Stimulated activated naive B cell treated with anti-CD40 and anti-IgM and Interleukin-4, amounts not matched to agents 10 μg/mL and 1 μg/mL and 100 μg/mL, for 72 hours (primary cell): ENCODE measurements around the gene ELAVL1.

ENCODE experiments used
- ATAC-seq, 2 donors: fragments of 150-1000 bp; cut with Tn5 transposase; replicated peaks; 2 replicates each; pipeline ENCODE4 v1.10.0; 2021; ENCODE audit warnings: moderate library complexity in 1 of 2
- DNase-seq: peaks from one replicate; pipeline ENCODE4 v3.0.0; 2021
- H3K27ac Mint-ChIP-seq: one replicate; pipeline ENCODE4 v1.8.0; 2022; ENCODE audit warnings: mild to moderate bottlenecking, mixed read lengths
- H3K27me3 Mint-ChIP-seq, 2 donors: one replicate each; pipeline ENCODE4 v1.8.0; 2022; ENCODE audit warnings: mixed read lengths in 2 of 2
- H3K36me3 Mint-ChIP-seq, 2 donors: one replicate each; pipeline ENCODE4 v1.8.0; 2022; ENCODE audit warnings: mixed read lengths in 2 of 2, mild to moderate bottlenecking in 1 of 2
- H3K4me1 Mint-ChIP-seq, 2 donors: one replicate each; pipeline ENCODE4 v1.8.0; 2022; ENCODE audit warnings: mixed read lengths in 2 of 2, mild to moderate bottlenecking in 1 of 2
- H3K4me3 Mint-ChIP-seq, 2 donors: one replicate each; pipeline ENCODE4 v1.8.0; 2022; ENCODE audit warnings: mild to moderate bottlenecking in 2 of 2, mixed read lengths in 2 of 2, moderate library complexity in 1 of 2
- H3K9me3 Mint-ChIP-seq, 2 donors: one replicate each; pipeline ENCODE4 v1.8.0; 2022; ENCODE audit warnings: mixed read lengths in 2 of 2, mild to moderate bottlenecking in 1 of 2

The ELAVL1 gene

GRCh38 chr19:8000298-8001038 lies 5.0 kb downstream of the ELAVL1 start:
- DNase-seq (no peak), ATAC-seq (no peak)
- no peak overlapping the region for H3K27ac Mint-ChIP-seq
- no peaks in the 10 kb centered on the region for H3K9me3 Mint-ChIP-seq
- H3K36me3 Mint-ChIP-seq: peaks cover 14 to 36% of the 10 kb centered on the region in 2 donors
- H3K27me3 Mint-ChIP-seq: no peaks in the 10 kb centered on the region
- peaks cover 49 to 75% of the 10 kb centered on the region in 2 donors for H3K4me1 Mint-ChIP-seq
- no peak overlapping the region for H3K4me3 Mint-ChIP-seq

- Mint-ChIP-seq H3K4me1 (peaks cover 50 to 81% of the 10 kb centered on the region in 2 donors), H3K36me3 (peaks cover 14 to 33% of the 10 kb centered on the region in 2 donors), H3K27me3 (no peaks in the 10 kb centered on the region), H3K4me3 (no peak overlapping the region), H3K27ac (no peak overlapping the region), H3K9me3 (no peaks in the 10 kb centered on the region)
- ATAC-seq: no peak
- DNase-seq: no peak
Measured at GRCh38 chr19:7999376-7999775, 6.1 kb downstream of the ELAVL1 start.

- ATAC-seq (no peak), DNase-seq (no peak)
- Mint-ChIP-seq H3K36me3 (peaks cover 14 to 39% of the 10 kb centered on the region in 2 donors), H3K27ac (no peak overlapping the region), H3K4me1 (peaks cover 51 to 79% of the 10 kb centered on the region in 2 donors), H3K27me3 (no peaks in the 10 kb centered on the region), H3K4me3 (no peak overlapping the region), H3K9me3 (no peaks in the 10 kb centered on the region)
Measured at GRCh38 chr19:7997809-7998480, 7.5 kb downstream of the ELAVL1 start.

GRCh38 chr19:7996883-7997282 lies 8.6 kb downstream of the ELAVL1 start:
- H3K4me3 Mint-ChIP-seq: no peak overlapping the region
- H3K36me3 Mint-ChIP-seq: peaks cover 10 to 34% of the 10 kb centered on the region in 2 donors
- H3K27me3 Mint-ChIP-seq: no peaks in the 10 kb centered on the region
- no peak overlapping the region for H3K27ac Mint-ChIP-seq
- no peaks in the 10 kb centered on the region for H3K9me3 Mint-ChIP-seq
- no peak for ATAC-seq
- H3K4me1 Mint-ChIP-seq: peaks cover 44 to 68% of the 10 kb centered on the region in 2 donors
- DNase-seq: no peak

- H3K36me3 Mint-ChIP-seq: peaks cover 7 to 28% of the 10 kb centered on the region in 2 donors
- peaks cover 37 to 57% of the 10 kb centered on the region in 2 donors for H3K4me1 Mint-ChIP-seq
- H3K27ac Mint-ChIP-seq: peak overlapping the region; percentile 42
- H3K9me3 Mint-ChIP-seq: no peaks in the 10 kb centered on the region
- no peaks in the 10 kb centered on the region for H3K27me3 Mint-ChIP-seq
- ATAC-seq (no peak), DNase-seq (no peak)
- no peak overlapping the region for H3K4me3 Mint-ChIP-seq
Measured at GRCh38 chr19:7995810-7996158, 9.7 kb downstream of the ELAVL1 start.

- H3K4me1 Mint-ChIP-seq: peaks cover 34 to 51% of the 10 kb centered on the region in 2 donors
- ATAC-seq (no peak), DNase-seq (no peak)
- H3K27me3 Mint-ChIP-seq: no peaks in the 10 kb centered on the region
- H3K4me3 Mint-ChIP-seq: no peak overlapping the region
- peak overlapping the region; percentile 11 for H3K27ac Mint-ChIP-seq
- peaks cover 11 to 31% of the 10 kb centered on the region in 2 donors for H3K36me3 Mint-ChIP-seq
- H3K9me3 Mint-ChIP-seq: no peaks in the 10 kb centered on the region
Measured at GRCh38 chr19:7994928-7995809, 10.3 kb downstream of the ELAVL1 start.

GRCh38 chr19:7994114-7994513 lies 11.3 kb downstream of the ELAVL1 start:
- DNase-seq: no peak
- no peaks in the 10 kb centered on the region for H3K9me3 Mint-ChIP-seq
- no peak for ATAC-seq
- no peak overlapping the region for H3K4me3 Mint-ChIP-seq
- H3K27ac Mint-ChIP-seq: no peak overlapping the region
- peaks cover 11 to 31% of the 10 kb centered on the region in 2 donors for H3K36me3 Mint-ChIP-seq
- H3K4me1 Mint-ChIP-seq: peaks cover 28 to 44% of the 10 kb centered on the region in 2 donors
- H3K27me3 Mint-ChIP-seq: no peaks in the 10 kb centered on the region

- peaks cover 31 to 44% of the 10 kb centered on the region in 2 donors for H3K4me1 Mint-ChIP-seq
- no peaks in the 10 kb centered on the region for H3K9me3 Mint-ChIP-seq
- ATAC-seq: no peak
- no peaks in the 10 kb centered on the region for H3K27me3 Mint-ChIP-seq
- no peak overlapping the region for H3K27ac Mint-ChIP-seq
- DNase-seq: no peak
- peaks cover 14 to 37% of the 10 kb centered on the region in 2 donors for H3K36me3 Mint-ChIP-seq
- no peak overlapping the region for H3K4me3 Mint-ChIP-seq
Measured at GRCh38 chr19:7993560-7993959, 11.9 kb downstream of the ELAVL1 start.

GRCh38 chr19:7992575-7992974 lies 12.9 kb downstream of the ELAVL1 start:
- no peak for ATAC-seq
- Mint-ChIP-seq H3K4me1 (peaks cover 33 to 47% of the 10 kb centered on the region in 2 donors), H3K36me3 (peaks cover 22 to 43% of the 10 kb centered on the region in 2 donors)

GRCh38 chr19:7989071-7989575 lies 16.3 kb downstream of the ELAVL1 start:
- DNase-seq: no peak
- no peaks in the 10 kb centered on the region for H3K27me3 Mint-ChIP-seq

More at GRCh38 chr19:7992575-7992974, 12.9 kb downstream of the ELAVL1 start:
- H3K4me3 Mint-ChIP-seq: no peak overlapping the region
- H3K27me3 Mint-ChIP-seq: no peaks in the 10 kb centered on the region
- DNase-seq: no peak
- no peaks in the 10 kb centered on the region for H3K9me3 Mint-ChIP-seq
- no peak overlapping the region for H3K27ac Mint-ChIP-seq

GRCh38 chr19:7988307-7988706 lies 17.1 kb downstream of the ELAVL1 start:
- H3K27me3 Mint-ChIP-seq: no peaks in the 10 kb centered on the region
- no peak for ATAC-seq
- peaks cover 15 to 25% of the 10 kb centered on the region in 2 donors for H3K4me1 Mint-ChIP-seq
- peaks cover 44 to 61% of the 10 kb centered on the region in 2 donors for H3K36me3 Mint-ChIP-seq
- no peak for DNase-seq
- peak overlapping the region; percentile 79 for H3K27ac Mint-ChIP-seq
- no peak overlapping the region for H3K4me3 Mint-ChIP-seq
- no peaks in the 10 kb centered on the region for H3K9me3 Mint-ChIP-seq

More at GRCh38 chr19:7989071-7989575, 16.3 kb downstream of the ELAVL1 start:
- Mint-ChIP-seq H3K4me1 (peaks cover 23 to 27% of the 10 kb centered on the region in 2 donors), H3K36me3 (peaks cover 36 to 59% of the 10 kb centered on the region in 2 donors), H3K4me3 (no peak overlapping the region), H3K27ac (no peak overlapping the region), H3K9me3 (no peaks in the 10 kb centered on the region)
- ATAC-seq: no peak

GRCh38 chr19:7987114-7987768 lies 18.2 kb downstream of the ELAVL1 start:
- no peak overlapping the region for H3K4me3 Mint-ChIP-seq
- H3K9me3 Mint-ChIP-seq: no peaks in the 10 kb centered on the region

GRCh38 chr19:7986321-7987113 lies 18.9 kb downstream of the ELAVL1 start:
- H3K36me3 Mint-ChIP-seq: peaks cover 55 to 69% of the 10 kb centered on the region in 2 donors
- ATAC-seq (no peak), DNase-seq (no peak)
- H3K27ac Mint-ChIP-seq: no peak overlapping the region
- no peaks in the 10 kb centered on the region for H3K27me3 Mint-ChIP-seq
- no peaks in the 10 kb centered on the region for H3K9me3 Mint-ChIP-seq
- H3K4me3 Mint-ChIP-seq: no peak overlapping the region
- H3K4me1 Mint-ChIP-seq: peaks cover 15 to 22% of the 10 kb centered on the region in 2 donors

More at GRCh38 chr19:7987114-7987768, 18.2 kb downstream of the ELAVL1 start:
- no peaks in the 10 kb centered on the region for H3K27me3 Mint-ChIP-seq
- ATAC-seq (no peak), DNase-seq (no peak)
- peaks cover 52 to 66% of the 10 kb centered on the region in 2 donors for H3K36me3 Mint-ChIP-seq
- peak overlapping the region; percentile 33 for H3K27ac Mint-ChIP-seq
- H3K4me1 Mint-ChIP-seq: peaks cover 15 to 23% of the 10 kb centered on the region in 2 donors
